ENCODE results near the gene BMP8A.
"Not testable (repeated sequence)": the region's sequence is repeated elsewhere in the genome, so short reads cannot be mapped to it uniquely, and the experiment has no call there.

Gene BMP8A

GRCh38 chr1:39491146-39491921 is at the start of gene BMP8A:
Gene BMP8A, plus strand, starts transcription at chr1:39491636. Its CDS starts 356 bp downstream, at chr1:39491992.
- Mint-ChIP-seq H3K4me1 (ENCODE audit: low read depth) (peaks cover 4% of the 10 kb centered on the region), H3K4me3 (peak within 1 kb of the TSS; percentile 63), H3K27me3 (peaks cover 28% of the 10 kb centered on the region), H3K9me3 (no peaks in the 10 kb centered on the region), H3K36me3 (ENCODE audit: low read depth) (peaks cover 5% of the 10 kb centered on the region), H3K27ac (no peak within 1 kb of the TSS)

GRCh38 chr1:39441797-39442196 is 49.6 kb upstream of the BMP8A start:
- peaks cover 72% of the 10 kb centered on the region for H3K36me3 Mint-ChIP-seq (ENCODE audit: low read depth)
- no peak overlapping the region for H3K4me3 Mint-ChIP-seq
- no peaks in the 10 kb centered on the region for H3K4me1 Mint-ChIP-seq (ENCODE audit: low read depth)
- H3K9me3 Mint-ChIP-seq = no peaks in the 10 kb centered on the region
- H3K27me3 Mint-ChIP-seq = no peaks in the 10 kb centered on the region
- H3K27ac Mint-ChIP-seq = no peak overlapping the region

GRCh38 chr1:39445573-39445972 is 45.9 kb upstream of the BMP8A start:
- Mint-ChIP-seq H3K4me3 (no peak overlapping the region), H3K36me3 (ENCODE audit: low read depth) (peaks cover 70% of the 10 kb centered on the region), H3K4me1 (ENCODE audit: low read depth) (no peaks in the 10 kb centered on the region), H3K27ac (no peak overlapping the region), H3K9me3 (no peaks in the 10 kb centered on the region), H3K27me3 (no peaks in the 10 kb centered on the region)

- Mint-ChIP-seq H3K9me3 (no peaks in the 10 kb centered on the region), H3K4me3 (no peak overlapping the region), H3K27me3 (no peaks in the 10 kb centered on the region), H3K27ac (no peak overlapping the region), H3K4me1 (ENCODE audit: low read depth) (no peaks in the 10 kb centered on the region), H3K36me3 (ENCODE audit: low read depth) (peaks cover 64% of the 10 kb centered on the region)
Measured at GRCh38 chr1:39446986-39447567, 44.4 kb upstream of the BMP8A start.

- peaks cover 67% of the 10 kb centered on the region for H3K36me3 Mint-ChIP-seq (ENCODE audit: low read depth)
- H3K4me1 Mint-ChIP-seq (ENCODE audit: low read depth); H3K27ac Mint-ChIP-seq; H3K4me3 Mint-ChIP-seq; H3K9me3 Mint-ChIP-seq; H3K27me3 Mint-ChIP-seq: not testable (repeated sequence)
Measured at GRCh38 chr1:39450041-39450440, 41.4 kb upstream of the BMP8A start.

GRCh38 chr1:39450956-39451606 is 40.4 kb upstream of the BMP8A start:
- peak overlapping the region; percentile 13 for H3K27ac Mint-ChIP-seq
- H3K27me3 Mint-ChIP-seq = no peaks in the 10 kb centered on the region
- H3K9me3 Mint-ChIP-seq = no peaks in the 10 kb centered on the region
- H3K4me3 Mint-ChIP-seq = no peak overlapping the region
- H3K36me3 Mint-ChIP-seq (ENCODE audit: low read depth) = peaks cover 64% of the 10 kb centered on the region
- H3K4me1 Mint-ChIP-seq (ENCODE audit: low read depth) = no peaks in the 10 kb centered on the region

GRCh38 chr1:39452081-39452480 is 39.4 kb upstream of the BMP8A start:
- no peaks in the 10 kb centered on the region for H3K4me1 Mint-ChIP-seq (ENCODE audit: low read depth)
- no peaks in the 10 kb centered on the region for H3K9me3 Mint-ChIP-seq
- H3K27ac Mint-ChIP-seq = no peak overlapping the region
- H3K27me3 Mint-ChIP-seq = no peaks in the 10 kb centered on the region
- no peak overlapping the region for H3K4me3 Mint-ChIP-seq
- H3K36me3 Mint-ChIP-seq (ENCODE audit: low read depth) = peaks cover 68% of the 10 kb centered on the region

- no peak overlapping the region for H3K4me3 Mint-ChIP-seq
- no peaks in the 10 kb centered on the region for H3K27me3 Mint-ChIP-seq
- H3K27ac Mint-ChIP-seq = peak overlapping the region; percentile 41
- H3K9me3 Mint-ChIP-seq = no peaks in the 10 kb centered on the region
- H3K36me3 Mint-ChIP-seq (ENCODE audit: low read depth) = peaks cover 68% of the 10 kb centered on the region
- H3K4me1 Mint-ChIP-seq (ENCODE audit: low read depth) = no peaks in the 10 kb centered on the region
Measured at GRCh38 chr1:39452540-39452939, 38.9 kb upstream of the BMP8A start.

- Mint-ChIP-seq H3K27me3 (no peaks in the 10 kb centered on the region), H3K4me1 (ENCODE audit: low read depth) (no peaks in the 10 kb centered on the region), H3K36me3 (ENCODE audit: low read depth) (peaks cover 69% of the 10 kb centered on the region), H3K9me3 (no peaks in the 10 kb centered on the region), H3K4me3 (no peak overlapping the region), H3K27ac (no peak overlapping the region)
Measured at GRCh38 chr1:39453603-39454002, 37.8 kb upstream of the BMP8A start.

GRCh38 chr1:39458991-39459390 is 32.4 kb upstream of the BMP8A start:
- Mint-ChIP-seq H3K4me3 (no peak overlapping the region), H3K36me3 (ENCODE audit: low read depth) (peaks cover 90% of the 10 kb centered on the region), H3K4me1 (ENCODE audit: low read depth) (no peaks in the 10 kb centered on the region), H3K9me3 (no peaks in the 10 kb centered on the region), H3K27ac (no peak overlapping the region), H3K27me3 (no peaks in the 10 kb centered on the region)

GRCh38 chr1:39462074-39462473 is 29.4 kb upstream of the BMP8A start:
- no peak overlapping the region for H3K4me3 Mint-ChIP-seq
- H3K27me3 Mint-ChIP-seq = no peaks in the 10 kb centered on the region
- no peak overlapping the region for H3K27ac Mint-ChIP-seq
- H3K9me3 Mint-ChIP-seq = no peaks in the 10 kb centered on the region
- peaks cover 7% of the 10 kb centered on the region for H3K4me1 Mint-ChIP-seq (ENCODE audit: low read depth)
- peaks cover 79% of the 10 kb centered on the region for H3K36me3 Mint-ChIP-seq (ENCODE audit: low read depth)

GRCh38 chr1:39466413-39467107 is 24.9 kb upstream of the BMP8A start:
- peaks cover 7% of the 10 kb centered on the region for H3K4me1 Mint-ChIP-seq (ENCODE audit: low read depth)
- no peaks in the 10 kb centered on the region for H3K9me3 Mint-ChIP-seq
- no peak overlapping the region for H3K27ac Mint-ChIP-seq
- H3K36me3 Mint-ChIP-seq (ENCODE audit: low read depth) = peaks cover 48% of the 10 kb centered on the region
- no peaks in the 10 kb centered on the region for H3K27me3 Mint-ChIP-seq
- no peak overlapping the region for H3K4me3 Mint-ChIP-seq

- not testable (repeated sequence) for H3K27ac Mint-ChIP-seq; H3K4me1 Mint-ChIP-seq (ENCODE audit: low read depth); H3K4me3 Mint-ChIP-seq; H3K9me3 Mint-ChIP-seq; H3K27me3 Mint-ChIP-seq
- peaks cover 42% of the 10 kb centered on the region for H3K36me3 Mint-ChIP-seq (ENCODE audit: low read depth)
Measured at GRCh38 chr1:39467108-39467720, 24.2 kb upstream of the BMP8A start.

GRCh38 chr1:39469150-39469549 is 22.3 kb upstream of the BMP8A start:
- no peaks in the 10 kb centered on the region for H3K27me3 Mint-ChIP-seq
- peaks cover 40% of the 10 kb centered on the region for H3K36me3 Mint-ChIP-seq (ENCODE audit: low read depth)
- H3K9me3 Mint-ChIP-seq = no peaks in the 10 kb centered on the region
- no peak overlapping the region for H3K27ac Mint-ChIP-seq
- H3K4me1 Mint-ChIP-seq (ENCODE audit: low read depth) = peaks cover 7% of the 10 kb centered on the region
- H3K4me3 Mint-ChIP-seq = no peak overlapping the region

- no peak overlapping the region for H3K4me3 Mint-ChIP-seq
- no peaks in the 10 kb centered on the region for H3K27me3 Mint-ChIP-seq
- H3K9me3 Mint-ChIP-seq = no peaks in the 10 kb centered on the region
- peaks cover 32% of the 10 kb centered on the region for H3K36me3 Mint-ChIP-seq (ENCODE audit: low read depth)
- no peak overlapping the region for H3K27ac Mint-ChIP-seq
- H3K4me1 Mint-ChIP-seq (ENCODE audit: low read depth) = peaks cover 7% of the 10 kb centered on the region
Measured at GRCh38 chr1:39470040-39470439, 21.4 kb upstream of the BMP8A start.
